ENCODE data around the gene NUP210L. TPM values are rescaled to one million over a fixed set of nuclear protein-coding genes. Genes with fewer than 3 reads are reported as not detected.
A peak's percentile ranks its signal among the peaks of the same experiment; 100 is the strongest.
"Not testable (repeated sequence)": the region's sequence is repeated elsewhere in the genome, so short reads cannot be mapped to it uniquely, and the experiment has no call there.

Gene NUP210L
- total and polyA plus RNA-seq, 3 donors from 2014 or later: 23.0 to 77.2 (median 24.4) TPM

GRCh38 chr1:153985341-153985912, 169.4 kb downstream of the NUP210L start:
- 3 to 7% methylated on average over 7 of the region's 7 CpGs for WGBS, 2 donors
- intact Hi-C loops (cut with DNase I; ENCODE audit: low total_unique reads): no loop called here

GRCh38 chr1:153984123-153984894, 170.6 kb downstream of the NUP210L start:
- no peaks in the 10 kb centered on the region for H3K36me3 ChIP-seq (ENCODE audit: low read depth, missing control alignments)
- WGBS, 2 donors: 42 to 48% methylated on average over 6 of the region's 6 CpGs
- no peak overlapping the region for H3K4me3 ChIP-seq
- intact Hi-C loops (cut with DNase I; ENCODE audit: low total_unique reads): no loop called here
- peak overlapping the region in 1 of 2 donors; percentile 94 for H3K27ac ChIP-seq
- H3K9me3 ChIP-seq: no peaks in the 10 kb centered on the region
- no peaks in the 10 kb centered on the region for H3K27me3 ChIP-seq
- DNase-seq: no peak
- TF ChIP-seq POLR2A (IDR thresholded peaks at IDR 0.05) (no peak), CTCF (IDR thresholded peaks at IDR 0.05) (no peak)
- peaks cover 20% of the 10 kb centered on the region for H3K4me1 ChIP-seq

More at GRCh38 chr1:153985341-153985912, 169.4 kb downstream of the NUP210L start:
- peak overlapping the region; percentile 92 to 94 for H3K27ac ChIP-seq
- DNase-seq: peak; percentile 54
- TF ChIP-seq POLR2A (IDR thresholded peaks at IDR 0.05): no peak
- TF ChIP-seq CTCF (IDR thresholded peaks at IDR 0.05): no peak
- H3K4me1 ChIP-seq: peaks cover 20% of the 10 kb centered on the region
- H3K4me3 ChIP-seq: peak overlapping the region; percentile 60 to 64
- no peaks in the 10 kb centered on the region for H3K27me3 ChIP-seq
- no peaks in the 10 kb centered on the region for H3K36me3 ChIP-seq (ENCODE audit: low read depth, missing control alignments)
- H3K9me3 ChIP-seq: no peaks in the 10 kb centered on the region

GRCh38 chr1:153981735-153982134, 173.1 kb downstream of the NUP210L start:
- DNase-seq; H3K9me3 ChIP-seq; H3K36me3 ChIP-seq (ENCODE audit: low read depth, missing control alignments); H3K27ac ChIP-seq; H3K4me3 ChIP-seq; H3K27me3 ChIP-seq; intact Hi-C loops (cut with DNase I; ENCODE audit: low total_unique reads): not testable (repeated sequence)
- H3K4me1 ChIP-seq: peaks cover 15% of the 10 kb centered on the region
- WGBS, 2 donors: 85 to 90% methylated on average over 2 of the region's 2 CpGs

- H3K4me3 ChIP-seq; H3K27me3 ChIP-seq; intact Hi-C loops (cut with DNase I; ENCODE audit: low total_unique reads); DNase-seq; H3K4me1 ChIP-seq; H3K9me3 ChIP-seq; H3K27ac ChIP-seq; H3K36me3 ChIP-seq (ENCODE audit: low read depth, missing control alignments): not testable (repeated sequence)
- WGBS, 2 donors: 92 to 94% methylated on average over 12 of the region's 12 CpGs
These were observed 175.8 kb downstream of the NUP210L start for GRCh38 chr1:153979091-153979490.

GRCh38 chr1:153978274-153978909, 176.5 kb downstream of the NUP210L start:
- DNase-seq: no peak

More at GRCh38 chr1:153978274-153978909, 176.5 kb downstream of the NUP210L start:
- no peak for TF ChIP-seq POLR2A (IDR thresholded peaks at IDR 0.05)
- no peak for TF ChIP-seq CTCF (IDR thresholded peaks at IDR 0.05)
- WGBS, 2 donors: 37 to 53% methylated on average over 9 of the region's 9 CpGs
- Histone ChIP-seq H3K36me3 (ENCODE audit: low read depth, missing control alignments) (no peaks in the 10 kb centered on the region), H3K4me1 (peaks cover 7% of the 10 kb centered on the region), H3K27me3 (no peaks in the 10 kb centered on the region), H3K4me3 (peak overlapping the region in 1 of 2 donors; percentile 83), H3K27ac (peak overlapping the region; percentile 88 to 92), H3K9me3 (no peaks in the 10 kb centered on the region)
- intact Hi-C loops (cut with DNase I; ENCODE audit: low total_unique reads): no loop called here
